ENCODE measurements around the gene PLEKHG4. TPM values are rescaled to one million over a fixed set of nuclear protein-coding genes. Genes with fewer than 3 reads are reported as not detected.
A peak's percentile ranks its signal among the peaks of the same experiment; 100 is the strongest.

The PLEKHG4 gene
- total RNA-seq, 1 experiment from 2014 or later = 5.9 TPM

DNA sequence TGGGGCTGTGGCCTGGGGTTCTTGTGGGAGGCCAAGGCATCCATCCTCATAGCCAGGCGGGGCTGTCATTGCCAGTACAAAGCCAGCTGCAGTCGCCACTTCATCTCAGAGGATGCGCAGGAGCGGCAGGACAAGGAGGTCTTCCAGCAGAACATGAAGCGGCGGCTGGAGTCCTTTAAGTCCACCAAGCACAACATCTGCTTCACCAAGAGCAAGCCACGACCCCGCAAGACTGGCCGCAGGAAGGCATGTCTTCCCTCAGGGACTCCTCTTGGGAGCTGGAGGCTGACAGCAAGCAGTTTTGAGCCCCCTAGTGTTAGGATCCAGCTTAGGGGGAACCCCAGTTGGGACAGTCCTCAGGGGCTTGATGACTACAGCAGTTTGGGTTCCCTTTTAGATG is 15.1 kb upstream of the PLEKHG4 start:
- ChIA-PET POLR2A (interaction anchor here (1.1 kb wide), 1 partner anchor 18 kb away, joined by 4 read pairs; no protein-coding TSS in a partner anchor), CTCF (interaction anchor here (0.7 to 5.3 kb wide), 24 partner anchors 9 to 288 kb away, joined by 3 to 34 read pairs (median 4); partner anchors contain the start of genes FHOD1, KCTD19, LRRC36 and NOL3)
- Mint-ChIP-seq H3K9me3 (no peaks in the 10 kb centered on the region), H3K4me3 (no peak overlapping the region), H3K36me3 (no peaks in the 10 kb centered on the region), H3K27me3 (ENCODE audit: low read depth) (no peaks in the 10 kb centered on the region; the same call in 1 of the 2 replicates), H3K4me1 (peaks cover 4% of the 10 kb centered on the region; the same call in 1 of the 2 replicates), H3K27ac (no peak overlapping the region)
- TF ChIP-seq MXD4 (CRISPR knock-in tag; IDR thresholded peaks at IDR 0.05; ENCODE audit: borderline replicate concordance) = no peak
- no peak for TF ChIP-seq SP1 (CRISPR knock-in tag; conservative IDR thresholded peaks at IDR 0.05)
- no peak for TF ChIP-seq PRRX2 (CRISPR knock-in tag; IDR thresholded peaks at IDR 0.05)
- TF ChIP-seq, protein P1, sequence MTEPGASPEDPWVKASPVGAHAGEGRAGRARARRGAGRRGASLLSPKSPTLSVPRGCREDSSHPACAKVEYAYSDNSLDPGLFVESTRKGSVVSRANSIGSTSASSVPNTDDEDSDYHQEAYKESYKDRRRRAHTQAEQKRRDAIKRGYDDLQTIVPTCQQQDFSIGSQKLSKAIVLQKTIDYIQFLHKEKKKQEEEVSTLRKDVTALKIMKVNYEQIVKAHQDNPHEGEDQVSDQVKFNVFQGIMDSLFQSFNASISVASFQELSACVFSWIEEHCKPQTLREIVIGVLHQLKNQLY (CRISPR knock-in tag; IDR thresholded peaks at IDR 0.05) = no peak
- ATAC-seq = peak; percentile 67
- no peak for DNase-seq (ENCODE audit: low spot score)

DNA sequence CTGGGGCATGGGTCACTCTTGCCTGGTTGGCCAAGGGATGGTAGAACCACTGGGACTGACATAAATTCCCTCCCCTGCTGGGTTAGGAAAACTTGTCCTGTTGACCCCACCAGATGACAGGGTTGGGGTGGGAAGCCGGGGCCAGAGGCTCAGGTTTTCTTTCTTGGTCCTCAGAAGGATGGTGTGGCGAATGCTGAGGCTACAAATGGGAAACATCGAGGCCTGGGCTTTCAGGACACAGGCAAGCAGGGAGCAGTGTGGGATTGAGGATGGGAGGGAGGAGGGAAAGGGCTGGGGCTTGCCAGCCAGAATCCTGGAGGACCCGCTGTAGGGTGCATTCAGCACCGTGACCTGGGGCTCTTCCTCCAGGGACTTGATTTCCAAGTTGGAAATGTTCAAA is 14.5 kb upstream of the PLEKHG4 start:
- no peak for DNase-seq (ENCODE audit: low spot score)
- POLR2A ChIA-PET = interaction anchor here (1.1 kb wide), 1 partner anchor 19 kb away, joined by 4 read pairs; no protein-coding TSS in a partner anchor
- Mint-ChIP-seq H3K27me3 (ENCODE audit: low read depth) (no peaks in the 10 kb centered on the region; the same call in 1 of the 2 replicates), H3K9me3 (no peaks in the 10 kb centered on the region), H3K4me1 (peaks cover 4% of the 10 kb centered on the region; the same call in 1 of the 2 replicates), H3K4me3 (no peak overlapping the region), H3K36me3 (no peaks in the 10 kb centered on the region), H3K27ac (no peak overlapping the region)
- CTCF ChIA-PET = interaction anchor here (0.7 to 5.3 kb wide), 20 partner anchors 9 to 289 kb away, joined by 3 to 34 read pairs (median 4); partner anchors contain the start of genes FHOD1, KCTD19, LRRC36 and NOL3
- ATAC-seq = no peak
- no peak for TF ChIP-seq NR1H2 (CRISPR knock-in tag; IDR thresholded peaks at IDR 0.05)
- no peak for TF ChIP-seq ATF1 (CRISPR knock-in tag; IDR thresholded peaks at IDR 0.05)
- TF ChIP-seq JUN (CRISPR knock-in tag; IDR thresholded peaks at IDR 0.05) = no peak
- TF ChIP-seq, protein P2, sequence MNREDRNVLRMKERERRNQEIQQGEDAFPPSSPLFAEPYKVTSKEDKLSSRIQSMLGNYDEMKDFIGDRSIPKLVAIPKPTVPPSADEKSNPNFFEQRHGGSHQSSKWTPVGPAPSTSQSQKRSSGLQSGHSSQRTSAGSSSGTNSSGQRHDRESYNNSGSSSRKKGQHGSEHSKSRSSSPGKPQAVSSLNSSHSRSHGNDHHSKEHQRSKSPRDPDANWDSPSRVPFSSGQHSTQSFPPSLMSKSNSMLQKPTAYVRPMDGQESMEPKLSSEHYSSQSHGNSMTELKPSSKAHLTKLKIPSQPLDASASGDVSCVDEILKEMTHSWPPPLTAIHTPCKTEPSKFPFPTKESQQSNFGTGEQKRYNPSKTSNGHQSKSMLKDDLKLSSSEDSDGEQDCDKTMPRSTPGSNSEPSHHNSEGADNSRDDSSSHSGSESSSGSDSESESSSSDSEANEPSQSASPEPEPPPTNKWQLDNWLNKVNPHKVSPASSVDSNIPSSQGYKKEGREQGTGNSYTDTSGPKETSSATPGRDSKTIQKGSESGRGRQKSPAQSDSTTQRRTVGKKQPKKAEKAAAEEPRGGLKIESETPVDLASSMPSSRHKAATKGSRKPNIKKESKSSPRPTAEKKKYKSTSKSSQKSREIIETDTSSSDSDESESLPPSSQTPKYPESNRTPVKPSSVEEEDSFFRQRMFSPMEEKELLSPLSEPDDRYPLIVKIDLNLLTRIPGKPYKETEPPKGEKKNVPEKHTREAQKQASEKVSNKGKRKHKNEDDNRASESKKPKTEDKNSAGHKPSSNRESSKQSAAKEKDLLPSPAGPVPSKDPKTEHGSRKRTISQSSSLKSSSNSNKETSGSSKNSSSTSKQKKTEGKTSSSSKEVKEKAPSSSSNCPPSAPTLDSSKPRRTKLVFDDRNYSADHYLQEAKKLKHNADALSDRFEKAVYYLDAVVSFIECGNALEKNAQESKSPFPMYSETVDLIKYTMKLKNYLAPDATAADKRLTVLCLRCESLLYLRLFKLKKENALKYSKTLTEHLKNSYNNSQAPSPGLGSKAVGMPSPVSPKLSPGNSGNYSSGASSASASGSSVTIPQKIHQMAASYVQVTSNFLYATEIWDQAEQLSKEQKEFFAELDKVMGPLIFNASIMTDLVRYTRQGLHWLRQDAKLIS (CRISPR knock-in tag; IDR thresholded peaks at IDR 0.05; ENCODE audit: borderline replicate concordance) = no peak
- TF ChIP-seq MYBL2 (CRISPR knock-in tag; IDR thresholded peaks at IDR 0.05) = no peak
- TF ChIP-seq, protein P3, sequence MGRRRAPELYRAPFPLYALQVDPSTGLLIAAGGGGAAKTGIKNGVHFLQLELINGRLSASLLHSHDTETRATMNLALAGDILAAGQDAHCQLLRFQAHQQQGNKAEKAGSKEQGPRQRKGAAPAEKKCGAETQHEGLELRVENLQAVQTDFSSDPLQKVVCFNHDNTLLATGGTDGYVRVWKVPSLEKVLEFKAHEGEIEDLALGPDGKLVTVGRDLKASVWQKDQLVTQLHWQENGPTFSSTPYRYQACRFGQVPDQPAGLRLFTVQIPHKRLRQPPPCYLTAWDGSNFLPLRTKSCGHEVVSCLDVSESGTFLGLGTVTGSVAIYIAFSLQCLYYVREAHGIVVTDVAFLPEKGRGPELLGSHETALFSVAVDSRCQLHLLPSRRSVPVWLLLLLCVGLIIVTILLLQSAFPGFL (CRISPR knock-in tag; IDR thresholded peaks at IDR 0.05; ENCODE audit: borderline replicate concordance) = no peak
- no peak for TF ChIP-seq ETV6 (CRISPR knock-in tag; IDR thresholded peaks at IDR 0.05)
- TF ChIP-seq FOXK1 (CRISPR knock-in tag; IDR thresholded peaks at IDR 0.05) = no peak
- TF ChIP-seq PRRX2 (CRISPR knock-in tag; IDR thresholded peaks at IDR 0.05) = no peak
- no peak for TF ChIP-seq ZNF263 (CRISPR knock-in tag; IDR thresholded peaks at IDR 0.05; ENCODE audit: low read depth)
- TF ChIP-seq EMX1 (CRISPR knock-in tag; IDR thresholded peaks at IDR 0.05) = no peak

DNA sequence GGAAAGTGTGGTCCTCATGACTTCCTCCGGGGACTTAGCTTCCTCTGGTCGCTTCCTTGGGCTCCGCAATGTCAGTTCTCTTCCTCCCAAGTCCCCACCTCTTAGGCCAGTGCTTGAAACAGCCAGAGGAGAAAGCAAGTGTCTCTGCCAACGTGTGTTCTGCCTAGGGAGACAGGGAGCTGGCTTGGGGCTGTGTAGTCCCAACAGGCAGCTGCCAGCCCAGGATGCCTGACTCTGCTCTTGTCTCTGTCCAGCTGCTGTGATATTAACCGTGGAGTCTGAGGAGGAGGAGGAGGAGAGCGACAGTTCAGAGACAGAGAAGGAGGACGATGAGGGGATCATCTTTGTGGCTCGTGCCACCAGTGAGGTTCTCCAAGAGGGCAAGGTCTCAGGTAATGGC is 13.5 kb upstream of the PLEKHG4 start:
- ATAC-seq = no peak
- H3K36me3 Mint-ChIP-seq = no peaks in the 10 kb centered on the region
- ChIA-PET POLR2A (interaction anchor here (0.6 kb wide), 1 partner anchor 112 kb away, joined by 3 read pairs; no protein-coding TSS in a partner anchor), CTCF (interaction anchor here (0.9 to 5.3 kb wide), 6 partner anchors 19 to 200 kb away, joined by 3 to 34 read pairs (median 5); partner anchors contain the start of gene FHOD1)
- no peak overlapping the region for H3K27ac Mint-ChIP-seq
- no peak for DNase-seq (ENCODE audit: low spot score)
- peaks cover 2% of the 10 kb centered on the region; the same call in 1 of the 2 replicates for H3K27me3 Mint-ChIP-seq (ENCODE audit: low read depth)
- no peak for TF ChIP-seq SMAD4 (CRISPR knock-in tag; IDR thresholded peaks at IDR 0.05)
- no peak for TF ChIP-seq NR2C2 (CRISPR knock-in tag; IDR thresholded peaks at IDR 0.05)
- TF ChIP-seq ZNF219 (CRISPR knock-in tag; IDR thresholded peaks at IDR 0.05; ENCODE audit: borderline replicate concordance) = no peak
- no peak for TF ChIP-seq SP1 (CRISPR knock-in tag; conservative IDR thresholded peaks at IDR 0.05)
- no peak for TF ChIP-seq ZNF317 (CRISPR knock-in tag; IDR thresholded peaks at IDR 0.05; ENCODE audit: borderline replicate concordance, low read depth)
- no peak for TF ChIP-seq ZNF416 (CRISPR knock-in tag; IDR thresholded peaks at IDR 0.05)
- TF ChIP-seq, protein P4, sequence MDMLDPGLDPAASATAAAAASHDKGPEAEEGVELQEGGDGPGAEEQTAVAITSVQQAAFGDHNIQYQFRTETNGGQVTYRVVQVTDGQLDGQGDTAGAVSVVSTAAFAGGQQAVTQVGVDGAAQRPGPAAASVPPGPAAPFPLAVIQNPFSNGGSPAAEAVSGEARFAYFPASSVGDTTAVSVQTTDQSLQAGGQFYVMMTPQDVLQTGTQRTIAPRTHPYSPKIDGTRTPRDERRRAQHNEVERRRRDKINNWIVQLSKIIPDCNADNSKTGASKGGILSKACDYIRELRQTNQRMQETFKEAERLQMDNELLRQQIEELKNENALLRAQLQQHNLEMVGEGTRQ (CRISPR knock-in tag; IDR thresholded peaks at IDR 0.05) = no peak
- TF ChIP-seq ETV6 (CRISPR knock-in tag; IDR thresholded peaks at IDR 0.05) = no peak
- TF ChIP-seq ZNF263 (CRISPR knock-in tag; IDR thresholded peaks at IDR 0.05; ENCODE audit: low read depth) = no peak
- no peak for TF ChIP-seq CREB1 (CRISPR knock-in tag; IDR thresholded peaks at IDR 0.05)
- TF ChIP-seq GTF2I (CRISPR knock-in tag; conservative IDR thresholded peaks at IDR 0.05) = no peak
- no peak for TF ChIP-seq NR1H2 (CRISPR knock-in tag; IDR thresholded peaks at IDR 0.05)
- TF ChIP-seq, protein P5, sequence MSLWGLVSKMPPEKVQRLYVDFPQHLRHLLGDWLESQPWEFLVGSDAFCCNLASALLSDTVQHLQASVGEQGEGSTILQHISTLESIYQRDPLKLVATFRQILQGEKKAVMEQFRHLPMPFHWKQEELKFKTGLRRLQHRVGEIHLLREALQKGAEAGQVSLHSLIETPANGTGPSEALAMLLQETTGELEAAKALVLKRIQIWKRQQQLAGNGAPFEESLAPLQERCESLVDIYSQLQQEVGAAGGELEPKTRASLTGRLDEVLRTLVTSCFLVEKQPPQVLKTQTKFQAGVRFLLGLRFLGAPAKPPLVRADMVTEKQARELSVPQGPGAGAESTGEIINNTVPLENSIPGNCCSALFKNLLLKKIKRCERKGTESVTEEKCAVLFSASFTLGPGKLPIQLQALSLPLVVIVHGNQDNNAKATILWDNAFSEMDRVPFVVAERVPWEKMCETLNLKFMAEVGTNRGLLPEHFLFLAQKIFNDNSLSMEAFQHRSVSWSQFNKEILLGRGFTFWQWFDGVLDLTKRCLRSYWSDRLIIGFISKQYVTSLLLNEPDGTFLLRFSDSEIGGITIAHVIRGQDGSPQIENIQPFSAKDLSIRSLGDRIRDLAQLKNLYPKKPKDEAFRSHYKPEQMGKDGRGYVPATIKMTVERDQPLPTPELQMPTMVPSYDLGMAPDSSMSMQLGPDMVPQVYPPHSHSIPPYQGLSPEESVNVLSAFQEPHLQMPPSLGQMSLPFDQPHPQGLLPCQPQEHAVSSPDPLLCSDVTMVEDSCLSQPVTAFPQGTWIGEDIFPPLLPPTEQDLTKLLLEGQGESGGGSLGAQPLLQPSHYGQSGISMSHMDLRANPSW (CRISPR knock-in tag; conservative IDR thresholded peaks at IDR 0.05; ENCODE audit: low read depth) = no peak
- no peak overlapping the region for H3K4me3 Mint-ChIP-seq
- no peaks in the 10 kb centered on the region for H3K9me3 Mint-ChIP-seq
- H3K4me1 Mint-ChIP-seq = no peaks in the 10 kb centered on the region
